Amygdala (tissue), 56 donors: ENCODE data around the gene LCLAT1.
"Not testable (repeated sequence)": the region's sequence is repeated elsewhere in the genome, so short reads cannot be mapped to it uniquely, and the experiment has no call there.

ENCODE experiments used
- DNase-seq, 56 donors: peaks; one replicate each; lab custom pipeline; 2025; lab: John Stamatoyannopoulos, UW

Gene LCLAT1

GRCh38 chr2:30627151-30627550, 180.1 kb downstream of the LCLAT1 start:
- DNase-seq = no peak

GRCh38 chr2:30628341-30628740, 181.3 kb downstream of the LCLAT1 start:
- no peak for DNase-seq

GRCh38 chr2:30629866-30630265, 182.8 kb downstream of the LCLAT1 start:
- no peak for DNase-seq

DNA sequence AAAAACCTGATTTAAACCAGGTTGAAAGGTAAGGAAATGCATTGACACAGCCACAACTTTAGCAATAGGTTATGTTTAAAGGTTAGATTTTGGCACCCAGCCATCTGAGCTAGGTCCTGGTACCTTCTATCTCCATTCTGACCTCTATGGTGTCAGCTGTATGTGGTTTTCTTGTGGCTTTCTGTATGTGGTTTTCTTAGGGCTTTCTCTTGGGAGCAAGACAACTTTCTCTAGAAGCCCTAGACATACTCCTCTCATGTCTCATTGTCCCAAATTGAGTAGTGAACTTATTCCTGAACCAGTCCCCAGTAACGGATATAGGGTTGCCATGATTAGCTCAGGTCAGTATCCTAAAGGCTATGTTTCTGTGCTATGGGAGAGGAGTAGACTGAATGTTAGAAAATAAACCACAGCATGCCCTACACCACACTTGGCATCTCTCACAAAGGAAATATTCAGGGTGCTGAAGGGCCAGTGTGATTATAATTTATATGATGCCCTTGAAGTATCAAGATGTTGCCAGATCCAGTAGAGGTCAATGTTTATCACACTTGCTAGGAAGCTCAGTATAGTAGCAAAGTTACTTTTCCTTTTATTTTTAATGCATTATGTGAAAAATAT, 184.1 kb downstream of the LCLAT1 start:
- no peak for DNase-seq

- DNase-seq = no peak
These were observed 186.0 kb downstream of the LCLAT1 start for GRCh38 chr2:30633039-30633438.

DNA sequence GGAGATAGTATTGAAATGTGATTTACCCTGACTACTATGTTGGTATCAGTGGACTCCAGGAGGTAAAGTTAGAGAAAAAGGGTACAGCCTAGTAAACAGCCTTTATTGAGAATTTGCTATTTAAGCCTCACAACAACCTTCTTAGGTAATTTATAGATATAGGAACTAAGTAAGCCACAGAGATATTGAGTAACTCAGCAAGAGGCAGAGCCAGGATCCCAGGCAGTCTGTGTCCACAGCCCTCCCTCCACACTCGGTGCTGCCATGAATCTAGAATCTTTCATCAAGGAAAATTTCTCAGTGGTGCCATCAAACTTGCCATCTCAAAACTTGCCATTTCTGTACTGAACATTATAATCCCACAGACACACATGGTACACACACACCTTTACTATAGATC, 189.3 kb downstream of the LCLAT1 start:
- DNase-seq = no peak

DNA sequence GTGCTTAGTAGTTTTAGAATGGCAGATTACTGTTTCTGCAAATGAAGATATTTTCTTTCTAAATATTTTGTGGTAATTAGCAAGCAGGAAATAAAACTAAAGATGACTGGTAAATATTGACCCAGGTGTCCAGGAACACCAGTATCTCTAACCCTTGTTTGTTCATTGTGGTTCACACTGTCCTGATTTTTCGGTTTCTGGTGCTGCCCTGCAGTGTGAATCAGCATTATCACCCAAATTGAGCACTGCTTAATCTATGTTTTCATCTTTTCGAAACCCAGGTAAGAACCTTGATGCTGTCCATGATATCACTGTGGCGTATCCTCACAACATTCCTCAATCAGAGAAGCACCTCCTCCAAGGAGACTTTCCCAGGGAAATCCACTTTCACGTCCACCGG, 192.8 kb downstream of the LCLAT1 start:
- DNase-seq = no peak

DNA sequence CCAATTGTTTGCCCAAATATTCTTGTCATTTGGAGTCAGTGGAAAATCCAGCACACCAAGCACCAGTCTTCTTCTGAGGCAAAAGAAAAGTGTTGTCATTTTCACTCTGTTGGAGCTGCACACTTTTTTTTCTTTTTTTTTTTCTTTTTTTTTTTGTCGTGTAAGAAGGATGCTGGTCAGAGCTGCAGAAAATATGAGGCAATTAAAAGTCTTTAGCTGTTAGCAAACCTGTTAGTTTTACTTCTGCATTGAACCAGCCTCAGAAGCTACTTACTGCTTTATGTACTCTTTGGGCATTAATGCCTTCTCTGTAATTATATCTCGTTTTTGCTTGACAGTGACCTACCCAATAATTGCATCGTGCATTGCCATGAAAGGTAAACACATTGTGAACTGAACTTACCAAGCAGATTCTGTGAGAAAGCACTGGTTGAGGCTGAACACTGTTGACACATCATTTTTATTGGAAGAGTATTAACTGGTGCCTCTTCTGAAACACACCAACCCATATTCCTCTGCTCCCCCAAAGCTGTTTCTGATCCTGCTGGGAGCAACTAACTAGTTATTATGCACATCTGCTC, 194.8 kb downstream of the LCLAT1 start:
- no peak for DNase-seq

GRCh38 chr2:30643013-30643412, 196.0 kb downstream of the LCLAT1 start:
- not testable (repeated sequence) for DNase-seq

DNA sequence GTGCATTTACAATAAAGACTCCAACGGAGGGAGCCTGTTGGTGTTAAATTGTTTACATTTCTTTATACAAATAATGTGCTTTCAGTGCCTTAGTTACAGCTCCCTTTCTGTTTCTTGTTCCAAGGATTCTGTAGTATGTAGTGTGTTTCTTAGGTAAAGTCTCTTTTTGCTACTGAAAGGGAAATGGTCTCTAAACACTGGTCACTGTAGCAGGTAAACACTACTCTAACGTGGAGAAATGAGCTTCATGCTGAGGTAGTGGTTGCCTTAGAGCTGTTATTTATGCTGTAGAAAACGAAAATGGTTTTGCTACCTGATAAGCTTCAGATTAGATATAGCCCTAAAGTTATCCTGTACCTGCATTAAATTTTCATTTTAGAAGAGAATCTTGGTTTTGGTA, 196.6 kb downstream of the LCLAT1 start:
- DNase-seq = no peak

DNA sequence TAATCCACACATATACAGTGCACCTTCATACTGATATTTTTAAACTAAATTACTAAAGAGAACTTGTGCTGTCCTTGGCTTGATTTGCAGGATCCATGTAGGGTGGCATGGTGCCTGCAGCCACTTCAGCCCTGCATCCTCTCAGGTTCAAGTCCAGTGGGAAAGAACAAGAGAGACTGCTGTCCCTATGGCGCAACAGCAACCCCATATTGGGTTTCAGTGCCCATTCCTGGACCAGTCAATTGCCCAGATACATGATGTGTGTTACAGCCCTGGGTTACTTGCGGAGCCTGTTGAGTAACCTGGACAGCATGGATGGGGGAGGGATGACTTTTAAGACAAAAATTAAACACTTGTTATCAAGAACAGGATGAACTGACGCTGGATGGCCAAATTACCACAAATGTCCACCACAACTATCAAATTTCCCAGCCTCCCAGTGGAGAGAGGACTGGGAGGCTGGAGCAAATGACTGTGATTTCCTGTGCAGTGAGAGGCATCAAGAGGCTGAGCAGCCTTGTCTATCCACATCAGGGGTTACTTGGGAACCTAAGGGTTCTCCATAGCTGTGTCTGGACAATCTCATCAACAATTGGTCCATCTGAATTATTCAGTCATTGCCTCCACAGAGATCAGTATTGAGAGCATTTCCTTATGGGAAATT, 198.2 kb downstream of the LCLAT1 start:
- DNase-seq = no peak

- DNase-seq = no peak
These were observed 198.7 kb downstream of the LCLAT1 start for GRCh38 chr2:30645745-30646119.

DNA sequence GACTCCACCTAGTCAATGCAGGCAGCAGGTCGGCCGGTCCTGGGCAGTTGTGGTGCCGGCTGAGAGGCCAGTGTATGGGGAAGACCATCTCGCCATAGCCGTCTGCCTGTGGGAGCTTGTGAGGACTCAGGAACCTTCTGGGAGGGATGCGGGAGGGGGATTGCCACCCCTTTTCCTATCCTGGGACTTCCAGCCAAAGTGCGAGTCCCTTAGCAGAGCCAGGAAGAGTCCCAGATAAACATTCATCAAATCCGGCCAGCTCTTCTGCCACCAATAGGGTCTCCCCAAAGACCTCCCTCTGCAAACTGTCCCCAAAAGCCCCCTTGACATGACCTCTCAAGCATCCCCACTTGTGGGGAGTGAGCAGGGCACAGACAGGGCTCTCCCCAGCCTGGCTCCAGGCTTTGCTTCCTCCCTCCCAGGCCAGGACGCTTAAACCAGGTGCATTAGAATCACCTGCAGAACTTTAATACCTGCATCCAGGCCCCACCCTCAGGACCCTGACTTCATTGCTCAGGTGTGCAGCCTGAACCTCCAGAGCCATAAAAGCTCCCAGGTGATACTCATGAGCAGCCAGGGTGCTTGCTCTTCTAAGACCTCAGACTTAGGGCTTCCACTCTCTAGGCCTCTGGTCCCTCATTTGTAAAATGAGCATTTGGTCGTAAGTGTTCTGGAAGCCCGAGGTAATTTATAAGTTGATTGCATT, 200.9 kb downstream of the LCLAT1 start:
- DNase-seq = no peak

GRCh38 chr2:30649278-30649677, 202.2 kb downstream of the LCLAT1 start:
- DNase-seq = no peak

GRCh38 chr2:30649828-30650227, 202.8 kb downstream of the LCLAT1 start:
- no peak for DNase-seq

- no peak for DNase-seq
These were observed 205.3 kb downstream of the LCLAT1 start for GRCh38 chr2:30652271-30652915.

- no peak for DNase-seq
These were observed 206.8 kb downstream of the LCLAT1 start for GRCh38 chr2:30653847-30654246.

DNA sequence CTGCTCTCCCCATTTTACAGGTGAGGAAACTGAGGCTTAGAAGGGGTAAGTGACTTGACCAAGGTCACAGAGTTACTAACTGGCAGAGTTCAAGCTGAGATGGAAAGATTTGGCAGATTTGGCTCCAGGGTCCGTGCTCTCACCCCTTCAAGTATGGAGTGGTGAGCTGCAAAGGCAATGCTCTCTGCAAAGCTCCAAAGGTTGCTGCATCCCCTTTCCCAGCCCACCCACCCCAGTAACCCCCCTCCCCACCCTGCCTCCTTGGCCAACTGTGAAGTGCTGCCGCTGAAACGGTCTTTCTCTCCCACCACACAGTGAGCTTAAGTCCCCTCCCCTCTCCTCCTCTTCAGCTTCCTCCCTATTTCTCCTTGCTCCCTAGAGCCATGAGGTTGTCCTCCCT, 207.4 kb downstream of the LCLAT1 start:
- DNase-seq = no peak

DNA sequence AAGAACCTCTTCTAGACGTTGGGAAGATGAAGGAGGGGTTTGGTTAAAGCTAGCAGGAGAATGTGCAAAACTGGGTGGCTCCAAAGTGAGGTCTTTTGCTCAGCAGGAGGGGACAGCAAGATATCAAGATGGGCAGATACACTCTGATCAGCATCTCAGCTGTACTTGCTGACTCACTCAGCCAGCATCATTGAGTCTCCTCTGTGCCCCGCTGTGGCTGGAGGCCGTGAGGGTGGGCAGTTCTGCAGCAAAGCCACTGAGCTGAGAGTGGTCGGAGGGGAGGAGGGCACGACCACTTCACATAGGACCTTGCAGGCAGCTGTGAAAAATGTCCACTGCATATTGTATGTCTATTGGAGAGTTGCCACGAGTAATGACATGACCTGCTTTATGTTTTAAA, 208.2 kb downstream of the LCLAT1 start:
- no peak for DNase-seq

- DNase-seq = no peak
These were observed 208.6 kb downstream of the LCLAT1 start for GRCh38 chr2:30655660-30656059.

- no peak for DNase-seq
These were observed 209.0 kb downstream of the LCLAT1 start for GRCh38 chr2:30656079-30656478.
